Endothelial cell (in vitro differentiated cells): Measurements from ENCODE around the gene MSMP. TPM values are rescaled to one million over a fixed set of nuclear protein-coding genes. Genes with fewer than 3 reads are reported as not detected.

ENCODE experiments used
- DNase-seq: peaks from one replicate; pipeline ENCODE4 v3.0.0; 2021; ENCODE audit warnings: low spot score
- H3K27ac Mint-ChIP-seq: one replicate; pipeline ENCODE4 v1.8.0; 2021; ENCODE audit warnings: mixed read lengths, inconsistent platforms; ENCODE audit not compliant: unreplicated experiment
- H3K27me3 Mint-ChIP-seq: one replicate; pipeline ENCODE4 v1.8.0; 2021; ENCODE audit warnings: mild to moderate bottlenecking, moderate library complexity, mixed read lengths, inconsistent platforms; ENCODE audit not compliant: unreplicated experiment
- H3K36me3 Mint-ChIP-seq: one replicate; pipeline ENCODE4 v1.8.0; 2021; ENCODE audit warnings: mild to moderate bottlenecking, low read depth, mixed read lengths, inconsistent platforms; ENCODE audit not compliant: unreplicated experiment
- H3K4me1 Mint-ChIP-seq: one replicate; pipeline ENCODE4 v1.8.0; 2021; ENCODE audit warnings: mild to moderate bottlenecking, mixed read lengths, inconsistent platforms; ENCODE audit not compliant: unreplicated experiment
- H3K4me3 Mint-ChIP-seq: one replicate; pipeline ENCODE4 v1.8.0; 2021; ENCODE audit warnings: mild to moderate bottlenecking, mixed read lengths, inconsistent platforms; ENCODE audit not compliant: unreplicated experiment
- H3K9me3 Mint-ChIP-seq: one replicate; pipeline ENCODE4 v1.8.0; 2021; ENCODE audit warnings: mixed read lengths, inconsistent platforms; ENCODE audit not compliant: unreplicated experiment
- CTCF ChIP-seq: fragments of 200-600 bp; sonication (generic); IDR thresholded peaks from one replicate; pipeline ENCODE4 v1.5.0; 2021; ENCODE audit warnings: antibody characterized with exemption; ENCODE audit not compliant: unreplicated experiment
- total RNA-seq: library from RNA; stranded (reverse); fragmentation: NEBNext Ultra II Directional; extraction: Animal tissue kit (Norgen Biotek cat#: 25700); gene quantifications from one replicate; pipeline ENCODE4 v1.2.1, GENCODE V29; 2021; ENCODE audit not compliant: unreplicated experiment

MSMP gene
- total RNA-seq, 1 donor from 2014 or later, result 2.8 TPM

DNA sequence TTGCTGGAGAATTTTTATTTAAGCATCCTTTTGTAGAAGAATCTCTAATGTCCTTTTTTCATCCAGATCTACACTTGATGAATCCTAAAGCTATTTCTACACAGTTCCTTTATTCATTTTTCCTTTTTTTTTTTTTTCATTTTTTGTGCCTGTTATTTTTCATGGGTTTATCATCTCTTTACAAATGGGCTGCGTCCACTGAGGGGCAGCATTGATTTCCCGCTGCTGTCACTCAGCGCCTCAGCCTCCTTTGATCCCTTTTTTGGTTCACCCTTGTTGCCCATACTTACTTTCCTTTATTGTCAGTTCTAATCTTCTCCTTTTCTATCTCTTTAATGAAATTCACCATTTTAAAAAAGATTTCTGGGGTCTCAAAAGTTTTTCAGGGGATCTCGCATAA, 5.7 kb upstream of the MSMP start:
- Mint-ChIP-seq H3K9me3 (no peaks in the 10 kb centered on the region), H3K4me3 (peak overlapping the region; percentile 32), H3K27me3 (peaks cover 19% of the 10 kb centered on the region), H3K36me3 (peaks cover 10% of the 10 kb centered on the region), H3K27ac (peak overlapping the region; percentile 91), H3K4me1 (peaks cover 57% of the 10 kb centered on the region)
- no peak for DNase-seq
- no peak for TF ChIP-seq CTCF

DNA sequence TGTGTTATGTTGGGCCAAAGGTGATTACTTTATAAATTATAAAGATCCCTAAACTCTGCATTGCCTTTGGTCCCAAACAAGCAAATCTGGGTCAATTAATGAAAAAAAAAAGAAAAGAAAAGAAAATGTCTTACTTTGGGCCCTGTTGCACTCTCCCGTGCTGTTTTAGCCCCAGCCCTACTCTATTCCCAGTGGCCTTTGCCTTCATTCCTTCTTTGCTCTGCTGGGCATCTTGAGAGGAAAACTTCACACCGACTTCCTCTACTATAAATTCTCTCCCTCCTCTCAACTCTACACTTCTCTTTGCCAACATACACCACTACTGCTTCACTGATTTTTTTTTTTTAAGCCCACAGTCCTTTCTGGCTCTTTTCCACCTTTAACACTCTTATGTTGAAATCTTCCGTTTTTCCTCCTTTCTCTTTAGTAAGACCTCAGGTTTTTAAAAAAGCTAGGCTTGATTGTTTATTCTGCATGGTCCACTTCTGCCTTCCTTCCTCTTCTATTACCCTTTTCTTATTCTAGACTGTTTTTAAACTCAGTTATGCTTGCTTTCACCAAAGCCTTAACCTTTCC, 4.5 kb upstream of the MSMP start:
- no peak for DNase-seq
- no peak for TF ChIP-seq CTCF
- Mint-ChIP-seq H3K36me3 (peaks cover 17% of the 10 kb centered on the region), H3K9me3 (no peaks in the 10 kb centered on the region), H3K4me1 (peaks cover 64% of the 10 kb centered on the region), H3K27me3 (peaks cover 26% of the 10 kb centered on the region), H3K27ac (peak overlapping the region; percentile 89), H3K4me3 (peak overlapping the region; percentile 1)

GRCh38 chr9:35757892-35758275, 3.8 kb upstream of the MSMP start:
- peaks cover 25% of the 10 kb centered on the region for H3K27me3 Mint-ChIP-seq
- H3K4me1 Mint-ChIP-seq, result peaks cover 68% of the 10 kb centered on the region
- peaks cover 23% of the 10 kb centered on the region for H3K36me3 Mint-ChIP-seq
- H3K9me3 Mint-ChIP-seq, result no peaks in the 10 kb centered on the region
- no peak for TF ChIP-seq CTCF
- H3K4me3 Mint-ChIP-seq, result peak overlapping the region; percentile 32
- H3K27ac Mint-ChIP-seq, result peak overlapping the region; percentile 89
- no peak for DNase-seq

GRCh38 chr9:35757226-35757891, 3.3 kb upstream of the MSMP start:
- Mint-ChIP-seq H3K4me3 (peak overlapping the region; percentile 90), H3K36me3 (peaks cover 27% of the 10 kb centered on the region), H3K27me3 (peaks cover 24% of the 10 kb centered on the region), H3K9me3 (no peaks in the 10 kb centered on the region), H3K27ac (peak overlapping the region; percentile 98), H3K4me1 (peaks cover 73% of the 10 kb centered on the region)
- TF ChIP-seq CTCF, result no peak
- peak; percentile 42 for DNase-seq
